ENCODE data around the gene ZC3H15.

DNA sequence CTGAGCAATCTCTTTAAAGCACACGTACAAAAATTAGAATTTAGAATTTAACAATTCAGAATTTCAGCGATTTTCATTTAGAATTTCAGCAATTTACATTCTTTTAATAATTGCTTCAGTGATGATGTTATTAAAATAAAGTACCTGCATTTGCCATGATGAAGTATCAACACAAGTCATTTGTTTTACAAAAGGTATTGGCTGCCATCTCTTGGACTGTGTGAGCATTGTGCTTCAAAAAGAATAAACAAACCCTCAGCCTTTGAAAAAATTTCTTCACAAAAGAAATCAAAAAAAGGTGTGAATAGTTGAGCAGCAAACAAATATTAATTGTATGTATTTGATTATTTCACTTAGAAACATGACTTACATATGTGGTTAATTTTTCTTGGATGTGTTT, 27.1 kb upstream of the ZC3H15 start:
- TF ChIP-seq CTCF (IDR thresholded peaks at IDR 0.05) (peak; percentile 57), CEBPB (IDR thresholded peaks at IDR 0.05) (no peak), ZC3H11A (IDR thresholded peaks at IDR 0.05) (no peak), CHD2 (IDR thresholded peaks at IDR 0.05; ENCODE audit: low read length, partially characterized antibody) (no peak), ELK1 (IDR thresholded peaks at IDR 0.05; ENCODE audit: low read depth, low read length) (no peak), POLR2A (IDR thresholded peaks at IDR 0.05; ENCODE audit: low read length) (no peak), HOXA7 (CRISPR knock-in tag; IDR thresholded peaks at IDR 0.05) (no peak), MAZ (IDR thresholded peaks at IDR 0.05; ENCODE audit: borderline replicate concordance, low read depth, low read length) (no peak), ESRRA (IDR thresholded peaks at IDR 0.05; ENCODE audit: borderline replicate concordance, low read length) (no peak)
- TF ChIP-seq, protein P1, sequence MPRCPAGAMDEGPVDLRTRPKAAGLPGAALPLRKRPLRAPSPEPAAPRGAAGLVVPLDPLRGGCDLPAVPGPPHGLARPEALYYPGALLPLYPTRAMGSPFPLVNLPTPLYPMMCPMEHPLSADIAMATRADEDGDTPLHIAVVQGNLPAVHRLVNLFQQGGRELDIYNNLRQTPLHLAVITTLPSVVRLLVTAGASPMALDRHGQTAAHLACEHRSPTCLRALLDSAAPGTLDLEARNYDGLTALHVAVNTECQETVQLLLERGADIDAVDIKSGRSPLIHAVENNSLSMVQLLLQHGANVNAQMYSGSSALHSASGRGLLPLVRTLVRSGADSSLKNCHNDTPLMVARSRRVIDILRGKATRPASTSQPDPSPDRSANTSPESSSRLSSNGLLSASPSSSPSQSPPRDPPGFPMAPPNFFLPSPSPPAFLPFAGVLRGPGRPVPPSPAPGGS (IDR thresholded peaks at IDR 0.05): no peak
- TF ChIP-seq, protein P2, sequence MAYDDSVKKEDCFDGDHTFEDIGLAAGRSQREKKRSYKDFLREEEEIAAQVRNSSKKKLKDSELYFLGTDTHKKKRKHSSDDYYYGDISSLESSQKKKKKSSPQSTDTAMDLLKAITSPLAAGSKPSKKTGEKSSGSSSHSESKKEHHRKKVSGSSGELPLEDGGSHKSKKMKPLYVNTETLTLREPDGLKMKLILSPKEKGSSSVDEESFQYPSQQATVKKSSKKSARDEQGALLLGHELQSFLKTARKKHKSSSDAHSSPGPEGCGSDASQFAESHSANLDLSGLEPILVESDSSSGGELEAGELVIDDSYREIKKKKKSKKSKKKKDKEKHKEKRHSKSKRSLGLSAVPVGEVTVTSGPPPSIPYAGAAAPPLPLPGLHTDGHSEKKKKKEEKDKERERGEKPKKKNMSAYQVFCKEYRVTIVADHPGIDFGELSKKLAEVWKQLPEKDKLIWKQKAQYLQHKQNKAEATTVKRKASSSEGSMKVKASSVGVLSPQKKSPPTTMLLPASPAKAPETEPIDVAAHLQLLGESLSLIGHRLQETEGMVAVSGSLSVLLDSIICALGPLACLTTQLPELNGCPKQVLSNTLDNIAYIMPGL (CRISPR knock-in tag; IDR thresholded peaks at IDR 0.05; ENCODE audit: borderline replicate concordance): no peak
- TF ChIP-seq, protein P3, sequence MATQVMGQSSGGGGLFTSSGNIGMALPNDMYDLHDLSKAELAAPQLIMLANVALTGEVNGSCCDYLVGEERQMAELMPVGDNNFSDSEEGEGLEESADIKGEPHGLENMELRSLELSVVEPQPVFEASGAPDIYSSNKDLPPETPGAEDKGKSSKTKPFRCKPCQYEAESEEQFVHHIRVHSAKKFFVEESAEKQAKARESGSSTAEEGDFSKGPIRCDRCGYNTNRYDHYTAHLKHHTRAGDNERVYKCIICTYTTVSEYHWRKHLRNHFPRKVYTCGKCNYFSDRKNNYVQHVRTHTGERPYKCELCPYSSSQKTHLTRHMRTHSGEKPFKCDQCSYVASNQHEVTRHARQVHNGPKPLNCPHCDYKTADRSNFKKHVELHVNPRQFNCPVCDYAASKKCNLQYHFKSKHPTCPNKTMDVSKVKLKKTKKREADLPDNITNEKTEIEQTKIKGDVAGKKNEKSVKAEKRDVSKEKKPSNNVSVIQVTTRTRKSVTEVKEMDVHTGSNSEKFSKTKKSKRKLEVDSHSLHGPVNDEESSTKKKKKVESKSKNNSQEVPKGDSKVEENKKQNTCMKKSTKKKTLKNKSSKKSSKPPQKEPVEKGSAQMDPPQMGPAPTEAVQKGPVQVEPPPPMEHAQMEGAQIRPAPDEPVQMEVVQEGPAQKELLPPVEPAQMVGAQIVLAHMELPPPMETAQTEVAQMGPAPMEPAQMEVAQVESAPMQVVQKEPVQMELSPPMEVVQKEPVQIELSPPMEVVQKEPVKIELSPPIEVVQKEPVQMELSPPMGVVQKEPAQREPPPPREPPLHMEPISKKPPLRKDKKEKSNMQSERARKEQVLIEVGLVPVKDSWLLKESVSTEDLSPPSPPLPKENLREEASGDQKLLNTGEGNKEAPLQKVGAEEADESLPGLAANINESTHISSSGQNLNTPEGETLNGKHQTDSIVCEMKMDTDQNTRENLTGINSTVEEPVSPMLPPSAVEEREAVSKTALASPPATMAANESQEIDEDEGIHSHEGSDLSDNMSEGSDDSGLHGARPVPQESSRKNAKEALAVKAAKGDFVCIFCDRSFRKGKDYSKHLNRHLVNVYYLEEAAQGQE (IDR thresholded peaks at IDR 0.05): no peak

All from A549 (cell line).